ENCODE results near the gene OGFRL1.

Gene OGFRL1

DNA sequence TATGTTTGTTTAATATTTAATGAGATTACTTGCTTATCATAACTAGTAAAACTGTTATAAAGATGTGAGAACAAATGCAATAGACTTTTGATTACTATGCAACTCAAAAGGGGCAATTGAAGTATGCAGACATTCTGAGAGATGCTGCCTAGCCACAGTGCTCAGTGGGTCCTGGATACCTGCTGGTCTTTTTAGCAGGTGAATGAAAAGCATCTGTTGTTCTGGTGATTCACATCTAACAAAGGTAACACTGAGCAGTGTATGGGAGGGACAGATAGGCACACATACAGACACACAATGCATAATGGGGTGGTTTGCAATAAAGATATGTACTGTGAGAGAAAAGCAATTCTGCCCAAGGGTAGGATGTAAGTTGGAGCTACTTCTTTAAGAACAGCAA is 46.9 kb downstream of the OGFRL1 start:
- DNase-seq, result no peak

GRCh38 chr6:71336901-71337300 is 48.3 kb downstream of the OGFRL1 start:
- DNase-seq, result no peak

DNA sequence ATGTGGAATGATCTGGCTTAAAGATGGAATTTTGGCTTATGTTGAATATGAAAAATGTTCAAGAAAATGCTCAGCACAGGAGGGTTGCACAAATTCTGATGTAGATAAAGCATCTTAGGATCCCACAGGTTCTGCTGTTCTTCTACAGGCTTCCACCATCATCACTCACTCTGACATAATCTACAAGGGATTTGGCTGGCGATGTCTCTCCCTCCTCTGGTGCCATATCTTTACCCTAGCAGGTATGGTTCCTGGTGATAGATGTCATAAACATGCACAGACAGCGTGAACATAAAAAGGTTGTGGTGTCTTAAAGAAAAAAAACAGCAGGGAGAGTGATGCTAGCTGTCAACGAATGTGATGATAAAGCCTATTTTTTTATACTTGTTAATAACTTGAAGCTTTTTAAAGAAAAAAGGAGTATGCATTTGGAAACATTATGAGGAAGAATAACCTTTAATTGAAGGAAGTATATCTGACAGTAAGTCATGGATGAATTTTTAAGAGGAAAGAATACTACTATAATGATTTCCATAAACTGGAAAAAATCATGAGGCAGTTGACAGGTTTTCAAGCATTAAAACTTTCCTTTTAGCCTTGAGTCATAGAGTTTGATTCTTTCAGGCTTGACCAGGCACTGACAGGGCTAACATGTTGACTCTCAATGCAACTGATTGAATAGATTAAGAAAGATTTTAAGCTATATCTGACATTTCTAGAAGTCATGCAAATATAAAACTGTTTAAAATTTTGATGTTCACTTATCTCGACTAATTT is 50.1 kb downstream of the OGFRL1 start:
- DNase-seq, result no peak

DNA sequence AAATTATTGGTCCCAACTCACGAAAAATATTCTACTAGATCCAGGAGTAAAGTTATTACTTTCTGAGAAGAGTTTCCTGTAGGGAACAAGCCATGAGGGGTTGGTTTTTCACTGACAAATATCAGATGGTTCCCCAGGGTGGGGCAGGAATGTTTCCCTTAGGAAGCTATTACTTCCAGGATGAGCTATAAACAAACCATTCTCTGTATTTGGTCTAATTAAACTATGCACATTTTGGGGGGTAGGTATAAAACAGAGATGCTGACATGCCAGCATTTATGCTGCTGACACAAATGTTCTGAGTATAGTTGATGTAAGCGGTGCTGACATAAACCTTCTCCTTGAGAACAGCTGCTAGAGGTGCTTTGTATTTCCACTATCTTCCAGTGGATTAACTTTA is 54.2 kb downstream of the OGFRL1 start:
- no peak for DNase-seq

DNA sequence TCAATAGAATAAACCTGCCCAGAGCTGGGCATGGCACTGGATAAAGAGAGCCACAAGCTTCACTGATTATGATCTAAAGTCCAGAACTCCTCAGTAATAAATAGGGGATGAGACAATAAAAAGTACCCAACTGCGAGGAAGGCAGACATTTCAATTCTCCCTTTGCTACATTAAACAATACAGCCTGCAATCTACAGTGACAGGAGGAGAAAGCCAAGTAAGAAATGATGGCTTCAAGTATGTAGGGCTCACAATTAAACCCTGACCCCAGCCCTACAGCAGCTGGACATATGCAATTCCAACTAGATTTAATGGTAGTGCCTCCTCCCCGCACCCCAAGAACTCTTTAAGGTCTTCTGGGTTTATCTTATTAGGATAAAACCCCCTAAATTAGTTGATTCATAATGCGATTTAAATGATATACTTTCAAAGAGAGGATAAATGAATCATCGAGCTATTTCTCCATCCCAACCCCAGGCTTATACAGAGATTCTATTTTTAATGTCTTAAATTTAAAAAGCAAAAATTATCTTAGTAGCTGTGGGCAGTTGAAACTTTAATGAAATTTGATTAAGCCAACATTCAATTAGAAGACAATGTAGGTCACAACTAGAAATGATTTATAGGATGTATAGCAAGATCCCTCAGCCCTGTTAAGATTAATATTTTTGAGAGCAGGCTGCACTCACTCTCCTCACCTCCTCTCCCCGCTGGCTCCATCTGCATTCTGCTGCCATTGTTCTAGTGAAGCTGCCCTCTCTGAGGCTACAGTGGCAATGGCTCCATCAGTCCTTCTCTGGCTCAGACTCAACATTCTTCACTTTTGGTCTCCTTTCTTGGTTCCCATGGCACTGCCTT is 57.1 kb downstream of the OGFRL1 start:
- no peak for DNase-seq

DNA sequence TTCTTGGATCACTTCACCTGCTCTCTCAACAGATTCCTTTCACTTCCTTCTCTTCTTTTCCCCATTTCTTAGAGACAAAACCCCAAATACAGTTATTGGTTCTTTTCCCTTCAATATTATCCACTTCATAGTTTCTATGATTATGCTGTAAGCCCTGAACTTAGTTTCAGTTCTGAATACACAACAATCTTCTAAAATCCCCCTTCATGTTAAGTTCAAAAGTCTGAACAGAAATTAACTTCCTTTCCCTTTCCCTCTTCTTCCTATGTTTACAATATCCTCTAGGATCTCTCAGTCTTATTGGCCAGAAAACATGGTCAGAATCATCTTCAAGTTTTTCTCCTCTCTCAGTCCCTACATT is 57.7 kb downstream of the OGFRL1 start:
- no peak for DNase-seq

DNA sequence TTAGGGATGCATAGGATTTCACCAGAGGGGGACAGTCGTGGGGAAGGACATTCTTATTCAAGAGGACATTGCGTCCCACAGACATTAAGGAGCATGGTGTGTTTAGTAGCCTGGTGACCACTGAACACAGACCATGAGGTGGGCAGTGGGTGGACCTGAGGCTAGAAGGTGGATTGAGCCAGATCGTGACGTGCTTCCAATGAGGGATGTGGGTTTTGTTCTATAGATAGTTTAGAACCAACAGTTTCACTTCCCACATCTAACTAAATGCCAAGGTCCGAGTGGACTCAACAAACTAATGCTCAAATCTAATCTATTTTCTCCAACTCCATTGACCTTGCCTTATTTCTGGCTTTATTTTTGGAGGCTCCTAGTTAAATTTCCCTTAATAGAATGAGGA is 58.5 kb downstream of the OGFRL1 start:
- no peak for DNase-seq

GRCh38 chr6:71349395-71349794 is 60.8 kb downstream of the OGFRL1 start:
- DNase-seq, result no peak

DNA sequence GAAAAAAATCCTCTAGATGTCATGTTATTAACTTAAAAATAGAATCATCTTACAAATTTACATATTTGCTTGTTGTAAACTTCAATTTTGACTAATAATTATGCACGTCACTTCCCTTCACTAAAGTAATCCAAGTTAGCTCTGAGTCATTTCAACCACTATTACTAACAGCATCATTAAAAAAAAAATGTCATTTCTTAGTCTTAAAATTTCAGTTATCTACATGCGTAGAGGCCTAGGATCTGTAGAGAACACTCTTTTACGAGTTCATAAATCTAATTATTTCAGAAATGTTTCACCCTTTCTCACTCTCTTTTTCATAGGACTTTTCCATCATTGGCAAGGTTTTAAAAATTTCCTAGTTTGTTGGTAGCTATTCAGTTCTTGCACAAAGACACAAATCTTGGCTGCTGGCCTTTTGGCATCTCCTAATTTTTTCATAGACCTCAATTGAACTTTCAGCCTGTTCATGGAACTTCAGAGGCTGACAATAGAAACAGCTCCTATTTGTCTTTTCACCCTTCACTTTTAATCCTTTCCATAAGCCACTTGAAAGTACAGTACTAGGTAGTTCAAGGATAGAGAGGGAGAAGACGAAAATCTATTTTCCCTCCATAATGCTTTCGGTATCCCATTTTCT is 61.5 kb downstream of the OGFRL1 start:
- DNase-seq, result no peak

- DNase-seq, result no peak
Observed at GRCh38 chr6:71351190-71351589, 62.6 kb downstream of the OGFRL1 start.
